ENCODE data around the gene TSPAN10.

The TSPAN10 gene

GRCh38 chr17:81688616-81689015 lies 51.6 kb downstream of the TSPAN10 start:
- no peak for DNase-seq (ENCODE audit: low read depth)

GRCh38 chr17:81690066-81690465 lies 53.1 kb downstream of the TSPAN10 start:
- DNase-seq (ENCODE audit: low read depth) = no peak

GRCh38 chr17:81690549-81690948 lies 53.6 kb downstream of the TSPAN10 start:
- no peak for DNase-seq (ENCODE audit: low read depth)

- no peak for DNase-seq (ENCODE audit: low read depth)
Observed at GRCh38 chr17:81691196-81691595, 54.2 kb downstream of the TSPAN10 start.

- no peak for DNase-seq (ENCODE audit: low read depth)
Observed at GRCh38 chr17:81691608-81692007, 54.6 kb downstream of the TSPAN10 start.

- DNase-seq (ENCODE audit: low read depth) = no peak
Observed at GRCh38 chr17:81693509-81694210, 56.7 kb downstream of the TSPAN10 start.

GRCh38 chr17:81694810-81695209 lies 57.8 kb downstream of the TSPAN10 start:
- no peak for DNase-seq (ENCODE audit: low read depth)

GRCh38 chr17:81695211-81695610 lies 58.2 kb downstream of the TSPAN10 start:
- DNase-seq (ENCODE audit: low read depth) = no peak

GRCh38 chr17:81695801-81696200 lies 58.8 kb downstream of the TSPAN10 start:
- no peak for DNase-seq (ENCODE audit: low read depth)

- no peak for DNase-seq (ENCODE audit: low read depth)
Observed at GRCh38 chr17:81696218-81696941, 59.4 kb downstream of the TSPAN10 start.

GRCh38 chr17:81697261-81698044 lies 60.5 kb downstream of the TSPAN10 start:
- DNase-seq (ENCODE audit: low read depth) = no peak

Measured in fibroblast of the conjunctiva (primary cell).